ENCODE data around the gene SPSB3. TPM values are rescaled to one million over a fixed set of nuclear protein-coding genes. Genes with fewer than 3 reads are reported as not detected.

Gene SPSB3
- total RNA-seq: 31.8 and 35.5 TPM in 2 replicates

GRCh38 chr16:1782408-1783264, at the start of gene SPSB3, which contains the start of gene NUBP2:
SPSB3 (minus strand) TSS chr16:1782571; CDS start chr16:1781483, 1,088 bp downstream.
NUBP2 (plus strand) TSS chr16:1782960; CDS start chr16:1783021, 61 bp downstream.

GRCh38 chr16:1826691-1827573, 44.6 kb upstream of the SPSB3 start, which contains the start of the genes FAHD1 and HAGH:
FAHD1 (plus strand) TSS chr16:1827206; CDS start chr16:1827239, 33 bp downstream.
HAGH (minus strand) TSS chr16:1826825; CDS start chr16:1826787, 38 bp downstream.

GRCh38 chr16:1793578-1794220, 11.3 kb upstream of the SPSB3 start, which contains the start of gene IGFALS:
IGFALS (minus strand) TSS chr16:1793705; CDS start chr16:1793652, 53 bp downstream.

GRCh38 chr16:1772908-1773702, 9.3 kb downstream of the SPSB3 start, which contains the start of gene MRPS34:
MRPS34 (minus strand) TSS chr16:1773134; CDS start chr16:1773119, 15 bp downstream.

GRCh38 chr16:1772362-1772907, 9.9 kb downstream of the SPSB3 start, which contains the start of gene EME2:
EME2 (plus strand) TSS chr16:1772810; CDS start chr16:1773228, 418 bp downstream.

GRCh38 chr16:1771188-1771863, 11.0 kb downstream of the SPSB3 start, which contains the start of gene NME3:
NME3 (minus strand) TSS chr16:1771543; CDS start chr16:1771534, 9 bp downstream.

Other genes starting within 250 kb of the SPSB3 start
- gene TMEM204, start 248.9 kb downstream of the SPSB3 start, total RNA-seq: 12.9 and 13.6 TPM in 2 replicates
- gene IFT140, start 170.5 kb downstream of the SPSB3 start, total RNA-seq: 15.3 and 23.6 TPM in 2 replicates
- gene CRAMP1, start 170.2 kb downstream of the SPSB3 start, total RNA-seq: 5.5 and 6.6 TPM in 2 replicates
- 43.7 and 48.3 TPM in 2 replicates for gene JPT2, start 104.3 kb downstream of the SPSB3 start, total RNA-seq
- 20.0 and 22.4 TPM in 2 replicates for gene MAPK8IP3, start 76.4 kb downstream of the SPSB3 start, total RNA-seq
- gene NME3, start 11.0 kb downstream of the SPSB3 start, total RNA-seq: 73.6 and 90.8 TPM in 2 replicates
- gene EME2, start 9.8 kb downstream of the SPSB3 start, total RNA-seq: 2.4 and 2.5 TPM in 2 replicates
- 155 TPM in 2 replicates for gene MRPS34, start 9.4 kb downstream of the SPSB3 start, total RNA-seq
- gene NUBP2, start 389 bp upstream of the SPSB3 start, total RNA-seq: 111 and 116 TPM in 2 replicates
- 0.30 TPM in 1 of 2 replicates, not detected in the other for gene IGFALS, start 11.1 kb upstream of the SPSB3 start, total RNA-seq
- 62.4 and 71.3 TPM in 2 replicates for gene HAGH, start 44.3 kb upstream of the SPSB3 start, total RNA-seq
- 33.6 and 52.6 TPM in 2 replicates for gene FAHD1, start 44.6 kb upstream of the SPSB3 start, total RNA-seq
- 0.30 TPM in 1 of 2 replicates, not detected in the other for gene MEIOB, start 89.6 kb upstream of the SPSB3 start, total RNA-seq
- not detected in 2 replicates for gene HS3ST6, start 135.8 kb upstream of the SPSB3 start, total RNA-seq
- gene MSRB1, start 160.6 kb upstream of the SPSB3 start, total RNA-seq: 9.8 and 12.0 TPM in 2 replicates
- not detected in 2 replicates for gene RPL3L, start 172.1 kb upstream of the SPSB3 start, total RNA-seq
- 323 and 367 TPM in 2 replicates for gene NDUFB10, start 177.0 kb upstream of the SPSB3 start, total RNA-seq
- 4,271 and 4,630 TPM in 2 replicates for gene RPS2, start 182.3 kb upstream of the SPSB3 start, total RNA-seq
- gene RNF151, start 184.3 kb upstream of the SPSB3 start, total RNA-seq: not detected in 2 replicates
- 94.1 and 97.0 TPM in 2 replicates for gene TBL3, start 189.5 kb upstream of the SPSB3 start, total RNA-seq
- not detected in 2 replicates for gene NOXO1, start 198.9 kb upstream of the SPSB3 start, total RNA-seq
- 21.1 and 43.7 TPM in 2 replicates for gene GFER, start 201.6 kb upstream of the SPSB3 start, total RNA-seq
- 4.2 and 8.4 TPM in 2 replicates for gene SYNGR3, start 207.4 kb upstream of the SPSB3 start, total RNA-seq
- gene ZNF598, start 227.2 kb upstream of the SPSB3 start, total RNA-seq: 44.0 and 45.6 TPM in 2 replicates
- gene NPW, start 237.2 kb upstream of the SPSB3 start, total RNA-seq: 1.6 and 1.8 TPM in 2 replicates
- gene NHERF2, start 244.3 kb upstream of the SPSB3 start, total RNA-seq: 47.4 and 58.7 TPM in 2 replicates